ENCODE results near the gene TSHZ3. TPM values are rescaled to one million over a fixed set of nuclear protein-coding genes. Genes with fewer than 3 reads are reported as not detected.
A peak's percentile ranks its signal among the peaks of the same experiment; 100 is the strongest.

Gene TSHZ3
- total RNA-seq, 1 donor = 7.6 TPM

DNA sequence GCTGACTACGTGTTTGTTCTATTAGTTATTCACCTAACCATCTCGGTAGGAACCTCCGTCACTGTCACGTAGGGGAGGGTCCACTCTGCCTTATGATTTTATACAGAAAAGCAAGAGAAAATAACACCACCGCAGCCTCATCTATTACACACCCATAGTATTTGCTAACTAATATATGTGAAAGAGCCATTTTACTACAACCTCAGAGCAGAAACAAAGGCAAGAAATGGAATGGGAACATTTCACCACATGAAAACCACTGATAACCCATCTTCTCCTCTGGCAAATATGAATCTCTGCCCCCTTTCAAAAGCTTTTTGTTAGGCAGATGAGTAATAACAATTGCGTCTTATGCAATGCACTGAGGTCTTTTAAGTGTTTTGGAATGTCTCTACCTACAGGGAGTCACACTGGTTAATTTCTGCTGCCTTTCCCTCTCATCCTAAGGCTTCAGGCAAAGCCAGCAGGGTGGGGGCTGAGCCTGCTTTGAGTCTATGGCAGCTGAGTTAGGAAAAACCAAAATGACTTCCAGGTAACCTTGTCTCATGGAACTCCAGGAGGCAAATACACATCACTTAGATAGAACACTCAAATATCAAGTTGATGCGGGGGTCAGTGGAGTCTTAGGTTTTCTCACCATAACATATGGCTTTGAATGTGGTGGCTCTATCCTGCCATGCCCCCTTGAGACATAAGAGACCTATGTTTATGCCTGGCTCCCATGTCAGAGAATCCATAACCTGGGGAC, 15.0 kb downstream of the TSHZ3 start:
- Histone ChIP-seq H3K9me3 (ENCODE audit: low read depth, low read length) (no peaks in the 10 kb centered on the region), H3K4me1 (ENCODE audit: insufficient read depth, low read length) (peaks cover 38% of the 10 kb centered on the region), H3K4me2 (ENCODE audit: insufficient read depth, low read length) (peak overlapping the region; percentile 26), H3K27ac (ENCODE audit: low read depth, low read length) (peak overlapping the region; percentile 4), H3K4me3 (ENCODE audit: insufficient read depth, low read length) (no peak overlapping the region), H3K79me2 (ENCODE audit: insufficient read depth, low read length) (peaks cover 79% of the 10 kb centered on the region), H3K36me3 (ENCODE audit: insufficient read depth, low read length) (no peaks in the 10 kb centered on the region), H3K27me3 (ENCODE audit: insufficient read depth, low read length) (no peaks in the 10 kb centered on the region), H2AFZ (ENCODE audit: low read length) (no peak overlapping the region), H4K20me1 (ENCODE audit: insufficient read depth, low read length) (peaks cover 12% of the 10 kb centered on the region)
- DNase-seq (ENCODE audit: insufficient read length, low spot score, missing footprints) = no peak
- TF ChIP-seq, protein P1, sequence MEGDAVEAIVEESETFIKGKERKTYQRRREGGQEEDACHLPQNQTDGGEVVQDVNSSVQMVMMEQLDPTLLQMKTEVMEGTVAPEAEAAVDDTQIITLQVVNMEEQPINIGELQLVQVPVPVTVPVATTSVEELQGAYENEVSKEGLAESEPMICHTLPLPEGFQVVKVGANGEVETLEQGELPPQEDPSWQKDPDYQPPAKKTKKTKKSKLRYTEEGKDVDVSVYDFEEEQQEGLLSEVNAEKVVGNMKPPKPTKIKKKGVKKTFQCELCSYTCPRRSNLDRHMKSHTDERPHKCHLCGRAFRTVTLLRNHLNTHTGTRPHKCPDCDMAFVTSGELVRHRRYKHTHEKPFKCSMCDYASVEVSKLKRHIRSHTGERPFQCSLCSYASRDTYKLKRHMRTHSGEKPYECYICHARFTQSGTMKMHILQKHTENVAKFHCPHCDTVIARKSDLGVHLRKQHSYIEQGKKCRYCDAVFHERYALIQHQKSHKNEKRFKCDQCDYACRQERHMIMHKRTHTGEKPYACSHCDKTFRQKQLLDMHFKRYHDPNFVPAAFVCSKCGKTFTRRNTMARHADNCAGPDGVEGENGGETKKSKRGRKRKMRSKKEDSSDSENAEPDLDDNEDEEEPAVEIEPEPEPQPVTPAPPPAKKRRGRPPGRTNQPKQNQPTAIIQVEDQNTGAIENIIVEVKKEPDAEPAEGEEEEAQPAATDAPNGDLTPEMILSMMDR (IDR thresholded peaks at IDR 0.05; ENCODE audit: extremely low read depth, low read depth, low read length) = no peak

DNA sequence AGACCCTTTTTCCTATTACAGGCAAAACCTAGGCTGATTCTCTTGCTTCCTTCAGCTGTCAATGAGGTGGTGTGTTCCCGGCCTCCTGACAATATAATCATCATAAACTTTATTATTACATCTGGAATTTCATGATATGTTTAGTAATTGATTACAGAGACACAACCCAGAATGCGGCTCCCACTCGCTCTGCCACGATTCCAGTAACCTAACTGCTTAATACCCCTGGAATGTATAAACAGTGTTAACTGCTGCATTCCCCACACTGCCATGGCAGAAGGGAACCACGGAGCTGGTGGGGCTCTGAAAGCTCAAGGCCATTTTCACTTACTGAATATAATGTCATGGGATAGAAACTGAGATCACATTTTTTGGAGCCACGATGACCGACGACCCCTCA, 17.1 kb downstream of the TSHZ3 start:
- Histone ChIP-seq H3K4me3 (ENCODE audit: insufficient read depth, low read length) (no peak overlapping the region), H3K79me2 (ENCODE audit: insufficient read depth, low read length) (peaks cover 85% of the 10 kb centered on the region), H3K27ac (ENCODE audit: low read depth, low read length) (no peak overlapping the region), H2AFZ (ENCODE audit: low read length) (no peak overlapping the region), H4K20me1 (ENCODE audit: insufficient read depth, low read length) (peaks cover 14% of the 10 kb centered on the region), H3K36me3 (ENCODE audit: insufficient read depth, low read length) (no peaks in the 10 kb centered on the region), H3K27me3 (ENCODE audit: insufficient read depth, low read length) (no peaks in the 10 kb centered on the region), H3K9me3 (ENCODE audit: low read depth, low read length) (no peaks in the 10 kb centered on the region), H3K4me2 (ENCODE audit: insufficient read depth, low read length) (no peak overlapping the region), H3K4me1 (ENCODE audit: insufficient read depth, low read length) (peaks cover 38% of the 10 kb centered on the region)
- no peak for DNase-seq (ENCODE audit: insufficient read length, low spot score, missing footprints)
- TF ChIP-seq, protein P1 (IDR thresholded peaks at IDR 0.05; ENCODE audit: extremely low read depth, low read depth, low read length) = no peak

DNA sequence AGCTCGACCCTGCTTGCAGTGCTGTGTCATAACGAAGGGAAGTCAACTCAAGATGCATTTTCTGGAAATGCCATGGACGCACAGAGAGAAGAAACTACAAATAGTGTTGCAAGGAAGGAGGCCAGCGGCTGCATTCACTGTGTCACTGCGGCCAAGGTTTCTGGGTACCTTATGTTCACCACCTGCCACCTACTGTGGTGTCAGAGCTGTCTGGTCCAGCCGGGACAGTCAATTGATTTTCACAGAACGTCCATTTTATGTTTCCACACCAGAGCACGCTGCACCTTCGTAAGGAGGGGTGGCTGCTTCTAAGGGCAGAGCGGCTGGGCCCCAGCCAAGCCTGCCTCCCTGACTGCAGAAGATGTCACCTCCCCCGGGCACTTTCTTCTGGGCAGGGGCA, 17.7 kb downstream of the TSHZ3 start:
- H3K4me2 ChIP-seq (ENCODE audit: insufficient read depth, low read length) = no peak overlapping the region

DNA sequence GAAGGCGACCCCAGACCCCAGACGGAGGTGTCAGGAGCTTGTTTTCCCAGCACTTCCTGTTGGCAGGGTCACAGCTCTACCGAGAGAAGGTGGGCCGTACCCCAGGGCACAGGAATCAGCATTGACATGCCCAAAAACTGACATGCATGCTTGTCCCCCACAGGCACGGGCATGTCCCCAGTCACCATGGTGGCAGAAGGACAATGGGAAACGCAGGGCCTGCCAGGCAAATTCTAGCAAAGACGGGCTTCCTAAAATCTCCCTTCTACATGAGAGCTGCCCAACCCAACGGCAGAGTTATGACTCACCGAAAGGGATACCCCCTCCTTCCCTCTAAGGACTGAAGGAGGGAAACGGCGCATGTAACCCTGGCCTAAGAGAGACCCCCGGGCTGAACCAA, 18.5 kb downstream of the TSHZ3 start:
- Histone ChIP-seq H3K4me1 (ENCODE audit: insufficient read depth, low read length) (peaks cover 38% of the 10 kb centered on the region), H2AFZ (ENCODE audit: low read length) (no peak overlapping the region)
- no peak for DNase-seq (ENCODE audit: insufficient read length, low spot score, missing footprints)

More for the DNA sequence above, 17.7 kb downstream of the TSHZ3 start:
- Histone ChIP-seq H4K20me1 (ENCODE audit: insufficient read depth, low read length) (peaks cover 17% of the 10 kb centered on the region), H3K27me3 (ENCODE audit: insufficient read depth, low read length) (no peaks in the 10 kb centered on the region), H3K79me2 (ENCODE audit: insufficient read depth, low read length) (peaks cover 86% of the 10 kb centered on the region), H3K4me3 (ENCODE audit: insufficient read depth, low read length) (no peak overlapping the region), H3K36me3 (ENCODE audit: insufficient read depth, low read length) (no peaks in the 10 kb centered on the region), H2AFZ (ENCODE audit: low read length) (no peak overlapping the region), H3K4me1 (ENCODE audit: insufficient read depth, low read length) (peaks cover 38% of the 10 kb centered on the region), H3K27ac (ENCODE audit: low read depth, low read length) (no peak overlapping the region), H3K9me3 (ENCODE audit: low read depth, low read length) (no peaks in the 10 kb centered on the region)
- DNase-seq (ENCODE audit: insufficient read length, low spot score, missing footprints) = no peak
- TF ChIP-seq, protein P1 (IDR thresholded peaks at IDR 0.05; ENCODE audit: extremely low read depth, low read depth, low read length) = no peak

More for the DNA sequence above, 18.5 kb downstream of the TSHZ3 start:
- Histone ChIP-seq H3K27ac (ENCODE audit: low read depth, low read length) (no peak overlapping the region), H3K27me3 (ENCODE audit: insufficient read depth, low read length) (no peaks in the 10 kb centered on the region), H3K4me2 (ENCODE audit: insufficient read depth, low read length) (no peak overlapping the region), H3K79me2 (ENCODE audit: insufficient read depth, low read length) (peaks cover 90% of the 10 kb centered on the region), H3K4me3 (ENCODE audit: insufficient read depth, low read length) (no peak overlapping the region), H3K9me3 (ENCODE audit: low read depth, low read length) (no peaks in the 10 kb centered on the region), H3K36me3 (ENCODE audit: insufficient read depth, low read length) (no peaks in the 10 kb centered on the region), H4K20me1 (ENCODE audit: insufficient read depth, low read length) (peaks cover 22% of the 10 kb centered on the region)
- TF ChIP-seq, protein P1 (IDR thresholded peaks at IDR 0.05; ENCODE audit: extremely low read depth, low read depth, low read length) = no peak

All from osteoblast (primary cell).